K562 (cell line): ENCODE measurements around the gene OIT3. TPM values are rescaled to one million over a fixed set of nuclear protein-coding genes. Genes with fewer than 3 reads are reported as not detected.

ENCODE experiments used
- ATAC-seq: fragments of 200-7000 bp; cut with Tn5 transposase; 3 replicates; pipeline ENCODE4 v1.9.1; 2020; ENCODE audit warnings: moderate library complexity
- BruUV-seq: library from RNA; stranded (reverse); fragments of 400-500 nt; replicated peaks from 2 replicates; lab custom pipeline; 2021; lab: Mats Ljungman, UMichigan
- CTCF ChIA-PET: fragments of 300-600 bp; formaldehyde crosslinking; extraction: SDS; loops from one replicate; lab custom pipeline; 2021; ENCODE audit warnings: low intra/inter-chr PET ratio; lab: Yijun Ruan, JAX
- POLR2A ChIA-PET: fragments of 300-600, 350-650 bp; sonication (Branson Sonifier 250); formaldehyde crosslinking; extraction: SDS; loops from one replicate; lab custom pipeline; 2021; ENCODE audit warnings: antibody characterized with exemption, inconsistent platforms; lab: Yijun Ruan, JAX
- DNase-seq, 4 experiments: peaks; one replicate each; pipeline versions ENCODE4 v3.0.0 to v3.0.0-alpha.2; 2011 to 2018; ENCODE audit warnings: low spot score in 3 of 4, mixed read lengths in 3 of 4; ENCODE audit errors: extremely low read depth in 1 of 4
- FAIRE-seq: peaks from 2 replicates; lab custom pipeline; 2011; peaks lifted over from hg19 to GRCh38; lab: Jason Lieb, UNC
- H2AFZ ChIP-seq: 2 replicates; pipeline ENCODE4 v1.6.0; 2011; ENCODE audit warnings: low read depth, low read length, control low read depth, inconsistent platforms
- H3K27ac ChIP-seq: fragments of 200-600 bp; 3 replicates; pipeline ENCODE4 v1.8.0; 2011; ENCODE audit warnings: low read depth, mild to moderate bottlenecking, control low read depth, inconsistent platforms, low read length, moderate library complexity, mixed read lengths; ENCODE audit errors: extremely low read depth
- H3K27me3 ChIP-seq, 2 experiments: fragments of 300-600 bp in 1 of 2; 2 replicates in 1 of 2; 3 replicates in 1 of 2; pipeline versions ENCODE4 v1.6.0 to v1.8.0; 2011; ENCODE audit warnings: inconsistent platforms in 2 of 2, low read length in 2 of 2, mild to moderate bottlenecking in 1 of 2, mixed read lengths in 1 of 2, moderate library complexity in 1 of 2; ENCODE audit not compliant: control insufficient read depth in 2 of 2, insufficient read depth in 2 of 2
- H3K36me3 ChIP-seq: fragments of 300-600 bp; 3 replicates; pipeline ENCODE4 v1.8.0; 2011; ENCODE audit warnings: mild to moderate bottlenecking, low read length, inconsistent platforms; ENCODE audit not compliant: control insufficient read depth, insufficient read depth
- H3K4me1 ChIP-seq, 2 experiments: fragments of 200-600 bp in 1 of 2; replicated peaks in 1 of 2; 2 replicates in 1 of 2; 3 replicates in 1 of 2; pipeline versions ENCODE4 v1.5.1 to v1.8.0; 2011; ENCODE audit warnings: inconsistent platforms in 2 of 2, low read length in 2 of 2, mild to moderate bottlenecking in 1 of 2, mixed read lengths in 1 of 2, moderate library complexity in 1 of 2; ENCODE audit not compliant: control insufficient read depth in 2 of 2, insufficient read depth in 2 of 2
- H3K4me2 ChIP-seq: 2 replicates; pipeline ENCODE4 v1.6.1; 2011; ENCODE audit warnings: low read length, control low read depth, inconsistent platforms, mixed read lengths; ENCODE audit not compliant: insufficient read depth
- H3K4me3 ChIP-seq: fragments of 200-600 bp; sonication (generic), shearing (Covaris generic); 2 replicates; pipeline ENCODE4 v1.5.1; 2016; ENCODE audit warnings: control low read depth, inconsistent platforms
- H3K79me2 ChIP-seq: fragments of 200-600 bp; 3 replicates; pipeline ENCODE4 v1.8.0; 2011; ENCODE audit warnings: low read length, inconsistent platforms; ENCODE audit not compliant: control insufficient read depth, insufficient read depth
- H3K9ac ChIP-seq, 2 experiments: 2 replicates each; pipeline versions ENCODE4 v1.6.0 to v1.6.1; 2011; ENCODE audit warnings: low read depth in 2 of 2, low read length in 2 of 2, control low read depth in 1 of 2, inconsistent platforms in 1 of 2, mild to moderate bottlenecking in 1 of 2, mixed read lengths in 1 of 2; ENCODE audit not compliant: insufficient read depth in 1 of 2
- H3K9me1 ChIP-seq: one replicate; pipeline ENCODE4 v1.6.0; 2011; ENCODE audit warnings: inconsistent platforms, mild to moderate bottlenecking, low read length, moderate library complexity; ENCODE audit not compliant: control insufficient read depth, insufficient read depth
- H3K9me3 ChIP-seq: replicated peaks from 2 replicates; pipeline ENCODE4 v1.5.1; 2011; ENCODE audit warnings: low read depth, low read length, inconsistent platforms; ENCODE audit not compliant: control insufficient read depth, insufficient read depth
- H4K20me1 ChIP-seq: replicated peaks from 2 replicates; pipeline ENCODE4 v1.6.1; 2011; ENCODE audit warnings: low read length, inconsistent platforms, mixed read lengths; ENCODE audit not compliant: control insufficient read depth, insufficient read depth
- DACH1 ChIP-seq: fragments of 450-650 bp; IDR thresholded peaks from 2 replicates; pipeline ENCODE4 v1.6.1; 2018; ENCODE audit not compliant: partially characterized antibody
- GATAD2B ChIP-seq: fragments of 450-650 bp; IDR thresholded peaks from 2 replicates; pipeline ENCODE4 v1.6.1; 2017; ENCODE audit warnings: mild to moderate bottlenecking, borderline replicate concordance
- HNRNPH1 ChIP-seq: fragments of 200-400 bp; formaldehyde crosslinking; optimal IDR thresholded peaks from 2 replicates; pipeline ENCODE3; 2017; ENCODE audit warnings: low read depth, mild to moderate bottlenecking, low read length, moderate library complexity
- HNRNPUL1 ChIP-seq: fragments of 200-400 bp; formaldehyde crosslinking; IDR thresholded peaks from 2 replicates; pipeline ENCODE4 v1.6.1; 2017; ENCODE audit warnings: low read length
- IFI16 ChIP-seq: fragments of 250-450 bp; sonication (Bioruptor Pico); IDR thresholded peaks from 2 replicates; pipeline ENCODE4 v2.1.2; 2022; ENCODE audit warnings: mild to moderate bottlenecking, inconsistent platforms
- MTA1 ChIP-seq: fragments of 450-650 bp; IDR thresholded peaks from 2 replicates; pipeline ENCODE4 v1.6.1; 2017; ENCODE audit warnings: borderline replicate concordance
- NELFE ChIP-seq: IDR thresholded peaks from 2 replicates; pipeline ENCODE4 v1.6.1; 2011; ENCODE audit warnings: mild to moderate bottlenecking; ENCODE audit not compliant: insufficient read depth, insufficient read length
- NFATC3 ChIP-seq: fragments of 450-650 bp; IDR thresholded peaks from 2 replicates; pipeline ENCODE4 v1.6.1; 2017; ENCODE audit warnings: mild to moderate bottlenecking
- XRCC5 ChIP-seq: fragments of 200-400 bp; formaldehyde crosslinking; IDR thresholded peaks from 2 replicates; pipeline ENCODE4 v1.6.1; 2017; ENCODE audit warnings: low read depth, mild to moderate bottlenecking, low read length
- ZBTB1 ChIP-seq: sonication (generic); formaldehyde crosslinking; IDR thresholded peaks from 2 replicates; pipeline ENCODE4 v1.8.1; 2023; ENCODE audit warnings: missing genetic modification reagents, low read depth, mild to moderate bottlenecking, borderline replicate concordance
- ZBTB2 ChIP-seq: fragments of 450-650 bp; IDR thresholded peaks from 2 replicates; pipeline ENCODE4 v1.6.1; 2016; ENCODE audit warnings: antibody characterized with exemption
- ZNF408 ChIP-seq: fragments of 250-450 bp; sonication (Bioruptor Pico); IDR thresholded peaks from 2 replicates; pipeline ENCODE4 v1.4.0; 2020; ENCODE audit warnings: low read depth, mild to moderate bottlenecking, moderate library complexity
- WGBS: fragments of 100-300 bp; shearing (Covaris generic); methylation state at CpG from one replicate; pipeline ENCODE4 v1.1.6; 2016; ENCODE audit warnings: low coverage, mixed read lengths; ENCODE audit not compliant: insufficient coverage; ENCODE audit errors: missing lambda C conversion rate; 5-methylcytosine and 5-hydroxymethylcytosine counted together
- in situ Hi-C: fragments of 300-500 bp; cut with MboI; formaldehyde crosslinking; loops from 4 replicates; pipeline ENCODE4 v1.15.0; 2018; ENCODE audit warnings: inconsistent platforms, mixed read lengths
- intact Hi-C: fragments of 100-400 bp; cut with micrococcal nuclease; formaldehyde crosslinking; loops from 2 replicates; pipeline ENCODE4 v1.14.2; 2022
- polyA plus RNA-seq, 8 experiments: library from polyadenylated mRNA; depleted of rRNA in 4 of 8; stranded (reverse) in 5 of 8; unstranded in 3 of 8; fragments of >200 nt; fragmentation: Nextera tagmentation in 2 of 8; fragmentation: Illumina TruSeq in 1 of 8; extraction: Ambion mirVana in 2 of 8; extraction: Trizol in 1 of 8; gene quantifications; 2 replicates each; pipeline versions ENCODE4 v1.2.1 to v1.2.3, GENCODE V29; 2011 to 2014; ENCODE audit warnings: inconsistent platforms in 1 of 8, missing spikeins in 1 of 8
- total RNA-seq, 7 experiments: library from RNA; depleted of rRNA in 6 of 7; stranded (reverse); fragments of >200 nt in 6 of 7; fragmentation: Illumina TruSeq in 2 of 7; extraction: Trizol in 2 of 7; gene quantifications; 2 replicates each; pipeline versions ENCODE4 v1.2.1 to v1.2.3, GENCODE V29; 2011 to 2021; ENCODE audit warnings: low replicate concordance in 1 of 7
- TF ChIP-seq, protein P1 (sequence below): fragments of 450-650 bp; IDR thresholded peaks from 2 replicates; pipeline ENCODE4 v1.6.1; 2016
- TF ChIP-seq, protein P2 (sequence below): fragments of 250-450 bp; sonication (Bioruptor Pico); IDR thresholded peaks from 2 replicates; pipeline ENCODE4 v1.9.0; 2021; ENCODE audit warnings: mild to moderate bottlenecking, inconsistent platforms

The OIT3 gene
- total and polyA plus RNA-seq, 9 of the 15 experiments (the other 6 are each of a cell fraction or from before 2014, with no cell fraction given) = not detected

DNA sequence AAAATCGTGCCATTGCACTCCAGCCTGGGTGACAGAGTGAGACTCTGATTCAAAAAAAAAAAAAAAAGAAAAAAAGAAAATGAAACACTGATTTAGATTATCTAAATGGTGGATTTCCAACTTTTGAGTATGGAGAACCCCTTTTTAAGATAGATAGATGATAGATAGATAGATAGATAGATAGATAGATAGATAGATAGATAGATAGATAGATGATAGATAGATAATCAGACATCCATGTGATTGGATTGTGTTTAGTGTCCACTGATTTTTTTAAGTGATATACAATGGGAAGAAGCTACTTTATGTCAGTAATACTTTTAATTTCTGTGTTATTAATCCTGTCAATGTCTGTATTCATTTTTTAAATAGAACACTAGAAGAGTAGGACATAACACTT lies 6.0 kb downstream of the OIT3 start:
- ChIA-PET CTCF (interaction anchor here (0.7 kb wide), 1 partner anchor 12 kb away, joined by 3 read pairs; no protein-coding TSS in a partner anchor), POLR2A (interaction anchor here (0.6 to 0.7 kb wide), 2 partner anchors 55 to 1457 kb away, joined by 3 to 4 read pairs; partner anchors contain the start of gene PLA2G12B)
- 18% methylated on average over 1 of the region's 1 CpG for WGBS
- no peak overlapping the region for H3K9ac ChIP-seq
- no peak overlapping the region for H3K4me3 ChIP-seq
- no peaks in the 10 kb centered on the region for H3K36me3 ChIP-seq
- no peaks in the 10 kb centered on the region for H4K20me1 ChIP-seq
- no peaks in the 10 kb centered on the region for H3K9me1 ChIP-seq
- in situ Hi-C loops (no loop called here), intact Hi-C loops (no loop called here)
- H3K4me1 ChIP-seq = peaks cover 0 to 7% of the 10 kb centered on the region in 2 experiments; a peak in 4 of 5 replicates
- no peak overlapping the region for H3K4me2 ChIP-seq
- no TSS peak for BruUV-seq
- no peak for ATAC-seq
- FAIRE-seq = no peak
- no peak overlapping the region for H3K27ac ChIP-seq
- no peaks in the 10 kb centered on the region for H3K79me2 ChIP-seq
- no peak for DNase-seq
- no peaks in the 10 kb centered on the region for H3K9me3 ChIP-seq
- H2AFZ ChIP-seq = no peak overlapping the region
- H3K27me3 ChIP-seq = peaks cover 5 to 6% of the 10 kb centered on the region in 2 experiments; a peak in 4 of 5 replicates
- TF ChIP-seq MTA1 (peak; percentile 36; the same call in 1 of the 2 replicates), HNRNPUL1 (no peak), ZBTB1 (CRISPR knock-in tag) (no peak), XRCC5 (no peak), GATAD2B (peak; percentile 84; the same call in 1 of the 2 replicates), DACH1 (peak; percentile 99), ZNF408 (CRISPR knock-in tag) (no peak), HNRNPH1 (no peak), IFI16 (no peak), ZBTB2 (peak; percentile 76; the same call in 1 of the 2 replicates), NFATC3 (no peak), NELFE (no peak)
- TF ChIP-seq, protein P1, sequence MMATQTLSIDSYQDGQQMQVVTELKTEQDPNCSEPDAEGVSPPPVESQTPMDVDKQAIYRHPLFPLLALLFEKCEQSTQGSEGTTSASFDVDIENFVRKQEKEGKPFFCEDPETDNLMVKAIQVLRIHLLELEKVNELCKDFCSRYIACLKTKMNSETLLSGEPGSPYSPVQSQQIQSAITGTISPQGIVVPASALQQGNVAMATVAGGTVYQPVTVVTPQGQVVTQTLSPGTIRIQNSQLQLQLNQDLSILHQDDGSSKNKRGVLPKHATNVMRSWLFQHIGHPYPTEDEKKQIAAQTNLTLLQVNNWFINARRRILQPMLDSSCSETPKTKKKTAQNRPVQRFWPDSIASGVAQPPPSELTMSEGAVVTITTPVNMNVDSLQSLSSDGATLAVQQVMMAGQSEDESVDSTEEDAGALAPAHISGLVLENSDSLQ = no peak
- TF ChIP-seq, protein P2, sequence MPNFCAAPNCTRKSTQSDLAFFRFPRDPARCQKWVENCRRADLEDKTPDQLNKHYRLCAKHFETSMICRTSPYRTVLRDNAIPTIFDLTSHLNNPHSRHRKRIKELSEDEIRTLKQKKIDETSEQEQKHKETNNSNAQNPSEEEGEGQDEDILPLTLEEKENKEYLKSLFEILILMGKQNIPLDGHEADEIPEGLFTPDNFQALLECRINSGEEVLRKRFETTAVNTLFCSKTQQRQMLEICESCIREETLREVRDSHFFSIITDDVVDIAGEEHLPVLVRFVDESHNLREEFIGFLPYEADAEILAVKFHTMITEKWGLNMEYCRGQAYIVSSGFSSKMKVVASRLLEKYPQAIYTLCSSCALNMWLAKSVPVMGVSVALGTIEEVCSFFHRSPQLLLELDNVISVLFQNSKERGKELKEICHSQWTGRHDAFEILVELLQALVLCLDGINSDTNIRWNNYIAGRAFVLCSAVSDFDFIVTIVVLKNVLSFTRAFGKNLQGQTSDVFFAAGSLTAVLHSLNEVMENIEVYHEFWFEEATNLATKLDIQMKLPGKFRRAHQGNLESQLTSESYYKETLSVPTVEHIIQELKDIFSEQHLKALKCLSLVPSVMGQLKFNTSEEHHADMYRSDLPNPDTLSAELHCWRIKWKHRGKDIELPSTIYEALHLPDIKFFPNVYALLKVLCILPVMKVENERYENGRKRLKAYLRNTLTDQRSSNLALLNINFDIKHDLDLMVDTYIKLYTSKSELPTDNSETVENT = no peak
